ENCODE data around the gene MICAL2. TPM values are rescaled to one million over a fixed set of nuclear protein-coding genes. Genes with fewer than 3 reads are reported as not detected.

Gene MICAL2
- total RNA-seq, 2 experiments from 2014 or later, result not detected

- TF ChIP-seq EZH2phosphoT487 (IDR thresholded peaks at IDR 0.05; ENCODE audit: borderline replicate concordance, low read depth, low read length) (no peak), CTCF (conservative IDR thresholded peaks at IDR 0.05; ENCODE audit: low read length) (no peak)
Observed at GRCh38 chr11:12103411-12104225, 6.8 kb upstream of the MICAL2 start.

GRCh38 chr11:12105471-12105870, 4.9 kb upstream of the MICAL2 start:
- CTCF ChIA-PET (ENCODE audit: unreplicated experiment), result no interaction called here
- no peaks in the 10 kb centered on the region for H3K4me1 ChIP-seq (ENCODE audit: insufficient read depth, low read length, poor library complexity, severe bottlenecking)
- no peak overlapping the region for H2AFZ ChIP-seq (ENCODE audit: low read length)
- no peaks in the 10 kb centered on the region for H3K9me3 ChIP-seq (ENCODE audit: low read length)
- no peak overlapping the region for H3K27ac ChIP-seq (ENCODE audit: low read depth, low read length, poor library complexity, severe bottlenecking)
- no peaks in the 10 kb centered on the region for H3K36me3 ChIP-seq (ENCODE audit: insufficient read depth, low read length)
- no TSS peak for BruUV-seq (replicated peaks)
- no peaks in the 10 kb centered on the region for H4K20me1 ChIP-seq (ENCODE audit: insufficient read depth, low read length)
- no peak for DNase-seq (ENCODE audit: low spot score)
- intact Hi-C loops (cut with micrococcal nuclease; ENCODE audit: unreplicated experiment), result no loop called here
- no peaks in the 10 kb centered on the region for H3K79me2 ChIP-seq (ENCODE audit: insufficient read depth, low read depth, low read length)
- POLR2A ChIA-PET, result no interaction called here
- H3K9me2 ChIP-seq (ENCODE audit: insufficient read depth, low read length), result no peaks in the 10 kb centered on the region
- H3K4me3 ChIP-seq (ENCODE audit: low read depth, low read length, poor library complexity, severe bottlenecking), result no peak overlapping the region
- H3K4me2 ChIP-seq (ENCODE audit: low read length), result no peak overlapping the region
- TF ChIP-seq CTCF (conservative IDR thresholded peaks at IDR 0.05; ENCODE audit: low read length) (no peak), EZH2phosphoT487 (IDR thresholded peaks at IDR 0.05; ENCODE audit: borderline replicate concordance, low read depth, low read length) (no peak)

More at GRCh38 chr11:12103411-12104225, 6.8 kb upstream of the MICAL2 start:
- Histone ChIP-seq H3K9me3 (ENCODE audit: low read length) (no peaks in the 10 kb centered on the region), H3K27ac (ENCODE audit: low read depth, low read length, poor library complexity, severe bottlenecking) (no peak overlapping the region), H3K36me3 (ENCODE audit: insufficient read depth, low read length) (no peaks in the 10 kb centered on the region), H3K4me1 (ENCODE audit: insufficient read depth, low read length, poor library complexity, severe bottlenecking) (no peaks in the 10 kb centered on the region), H3K4me3 (ENCODE audit: low read depth, low read length, poor library complexity, severe bottlenecking) (no peak overlapping the region), H4K20me1 (ENCODE audit: insufficient read depth, low read length) (no peaks in the 10 kb centered on the region), H3K79me2 (ENCODE audit: insufficient read depth, low read depth, low read length) (no peaks in the 10 kb centered on the region), H3K9me2 (ENCODE audit: insufficient read depth, low read length) (no peaks in the 10 kb centered on the region), H3K4me2 (ENCODE audit: low read length) (no peak overlapping the region), H2AFZ (ENCODE audit: low read length) (no peak overlapping the region)
- ChIA-PET CTCF (ENCODE audit: unreplicated experiment) (no interaction called here), POLR2A (no interaction called here)
- no TSS peak for BruUV-seq (replicated peaks)
- intact Hi-C loops (cut with micrococcal nuclease; ENCODE audit: unreplicated experiment), result no loop called here
- DNase-seq (ENCODE audit: low spot score), result no peak

DNA sequence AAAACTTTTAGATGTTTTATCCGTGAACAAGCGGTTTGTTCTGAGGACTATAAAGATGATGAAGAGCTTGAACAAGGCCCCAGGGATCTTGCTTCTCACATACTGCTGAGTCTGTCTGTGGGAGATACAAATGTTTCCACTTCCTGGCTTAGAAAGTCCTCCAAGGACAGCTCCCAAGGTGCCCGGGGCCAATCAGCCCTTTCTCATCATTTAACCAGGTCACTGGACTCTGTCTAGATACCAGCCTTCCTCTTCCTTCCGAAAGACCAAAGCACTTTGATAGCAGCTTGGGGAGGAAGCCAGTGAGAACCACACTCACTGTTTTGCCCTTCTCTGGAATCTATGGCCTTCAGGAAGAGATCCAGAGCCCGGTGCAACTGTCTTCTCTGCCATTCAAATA, 4.3 kb upstream of the MICAL2 start:
- POLR2A ChIA-PET, result no interaction called here
- Histone ChIP-seq H3K4me3 (ENCODE audit: low read depth, low read length, poor library complexity, severe bottlenecking) (no peak overlapping the region), H3K79me2 (ENCODE audit: insufficient read depth, low read depth, low read length) (no peaks in the 10 kb centered on the region), H3K9me2 (ENCODE audit: insufficient read depth, low read length) (no peaks in the 10 kb centered on the region), H3K4me1 (ENCODE audit: insufficient read depth, low read length, poor library complexity, severe bottlenecking) (no peaks in the 10 kb centered on the region), H2AFZ (ENCODE audit: low read length) (no peak overlapping the region), H3K36me3 (ENCODE audit: insufficient read depth, low read length) (no peaks in the 10 kb centered on the region), H3K9me3 (ENCODE audit: low read length) (no peaks in the 10 kb centered on the region), H4K20me1 (ENCODE audit: insufficient read depth, low read length) (no peaks in the 10 kb centered on the region), H3K4me2 (ENCODE audit: low read length) (no peak overlapping the region), H3K27ac (ENCODE audit: low read depth, low read length, poor library complexity, severe bottlenecking) (no peak overlapping the region)
- BruUV-seq (replicated peaks), result no TSS peak
- TF ChIP-seq EZH2phosphoT487 (IDR thresholded peaks at IDR 0.05; ENCODE audit: borderline replicate concordance, low read depth, low read length) (no peak), CTCF (conservative IDR thresholded peaks at IDR 0.05; ENCODE audit: low read length) (no peak)
- intact Hi-C loops (cut with micrococcal nuclease; ENCODE audit: unreplicated experiment), result no loop called here
- DNase-seq (ENCODE audit: low spot score), result no peak
- CTCF ChIA-PET (ENCODE audit: unreplicated experiment), result no interaction called here

All from OCI-LY7 (cell line).